DOHH2 (cell line): ENCODE results near the gene ST3GAL4.
"Not testable (repeated sequence)": the region's sequence is repeated elsewhere in the genome, so short reads cannot be mapped to it uniquely, and the experiment has no call there.

ENCODE experiments used
- H3F3A ChIP-seq: fragments of 200-600 bp; sonication (generic), shearing (Covaris generic); 2 replicates; pipeline ENCODE4 v1.6.0; 2016; ENCODE audit warnings: antibody characterized with exemption, mild to moderate bottlenecking; ENCODE audit not compliant: control insufficient read depth, insufficient read depth
- H3K27ac ChIP-seq: fragments of 200-600 bp; sonication (generic); 2 replicates; pipeline ENCODE4 v1.5.1; 2014; ENCODE audit warnings: low read depth, mild to moderate bottlenecking, low read length, moderate library complexity
- H3K27me3 ChIP-seq: fragments of 200-600 bp; sonication (generic); 2 replicates; pipeline ENCODE4 v1.6.1; 2014; ENCODE audit warnings: mild to moderate bottlenecking, low read length, mixed read lengths; ENCODE audit not compliant: control insufficient read depth
- H3K36me3 ChIP-seq: fragments of 200-600 bp; sonication (generic); 2 replicates; pipeline ENCODE4 v1.6.1; 2014; ENCODE audit warnings: mild to moderate bottlenecking, low read length, moderate library complexity, mixed read lengths; ENCODE audit not compliant: control insufficient read depth
- H3K4me1 ChIP-seq: fragments of 200-600 bp; sonication (generic); 2 replicates; pipeline ENCODE4 v1.6.1; 2014; ENCODE audit warnings: mild to moderate bottlenecking, low read length, mixed read lengths; ENCODE audit not compliant: control insufficient read depth
- H3K4me2 ChIP-seq: fragments of 200-600 bp; sonication (generic); 2 replicates; pipeline ENCODE4 v1.6.0; 2014; ENCODE audit warnings: mild to moderate bottlenecking, low read length, moderate library complexity
- H3K4me3 ChIP-seq: fragments of 200-600 bp; sonication (generic); 2 replicates; pipeline ENCODE4 v1.5.1; 2014; ENCODE audit warnings: mild to moderate bottlenecking, low read length, mixed read lengths
- H3K79me2 ChIP-seq: fragments of 200-600 bp; sonication (generic); 2 replicates; pipeline ENCODE4 v1.6.1; 2014; ENCODE audit warnings: mild to moderate bottlenecking, low read length, mixed read lengths; ENCODE audit not compliant: control insufficient read depth
- H3K9me2 ChIP-seq: fragments of 200-600 bp; sonication (generic); replicated peaks from 2 replicates; pipeline ENCODE4 v1.6.1; 2014; ENCODE audit warnings: mild to moderate bottlenecking, low read length, mixed read lengths; ENCODE audit not compliant: control insufficient read depth
- H3K9me3 ChIP-seq: fragments of 200-600 bp; sonication (generic); 2 replicates; pipeline ENCODE4 v1.6.1; 2014; ENCODE audit warnings: antibody characterized with exemption, low read length, mixed read lengths; ENCODE audit not compliant: control insufficient read depth, insufficient read depth
- H4K20me1 ChIP-seq: fragments of 200-600 bp; sonication (generic); 2 replicates; pipeline ENCODE4 v1.6.0; 2014; ENCODE audit warnings: low read depth, mild to moderate bottlenecking, antibody characterized with exemption, low read length, moderate library complexity; ENCODE audit not compliant: control insufficient read depth, insufficient read depth
- EZH2phosphoT487 ChIP-seq: fragments of 200-600 bp; sonication (generic); IDR thresholded peaks from 2 replicates; pipeline ENCODE4 v1.6.1; 2017; ENCODE audit warnings: borderline replicate concordance, mild to moderate bottlenecking, antibody characterized with exemption, low read length, moderate library complexity, mixed read lengths
- TF ChIP-seq, protein P1 (sequence below): fragments of 200-600 bp; sonication (generic); IDR thresholded peaks from one replicate; pipeline ENCODE4 v1.5.1; 2014; ENCODE audit warnings: antibody characterized with exemption, mild to moderate bottlenecking, low read depth, low read length; ENCODE audit not compliant: poor library complexity, severe bottlenecking

The ST3GAL4 gene

DNA sequence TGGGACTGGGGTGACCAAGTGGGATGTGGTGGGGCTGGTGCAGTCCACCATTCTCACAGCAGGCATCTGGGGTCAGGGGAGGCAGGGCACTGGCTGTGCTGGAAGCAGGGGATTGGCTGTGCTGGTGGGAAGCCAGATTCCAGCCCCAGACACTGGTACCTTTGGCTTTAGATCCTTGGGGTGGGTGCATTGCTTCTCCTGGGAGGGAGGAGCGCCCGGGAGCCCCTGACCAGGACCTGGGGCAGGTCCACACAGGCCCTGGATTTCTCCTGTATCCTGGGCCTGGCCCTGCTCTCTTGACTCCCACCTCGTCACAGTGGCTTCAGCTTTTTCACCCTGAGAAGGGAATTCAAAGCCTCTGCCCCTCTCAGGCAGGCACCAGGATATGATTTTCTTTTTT, 38.5 kb downstream of the ST3GAL4 start:
- Histone ChIP-seq H3K36me3 (no peaks in the 10 kb centered on the region), H3K4me1 (peaks cover 8% of the 10 kb centered on the region)

DNA sequence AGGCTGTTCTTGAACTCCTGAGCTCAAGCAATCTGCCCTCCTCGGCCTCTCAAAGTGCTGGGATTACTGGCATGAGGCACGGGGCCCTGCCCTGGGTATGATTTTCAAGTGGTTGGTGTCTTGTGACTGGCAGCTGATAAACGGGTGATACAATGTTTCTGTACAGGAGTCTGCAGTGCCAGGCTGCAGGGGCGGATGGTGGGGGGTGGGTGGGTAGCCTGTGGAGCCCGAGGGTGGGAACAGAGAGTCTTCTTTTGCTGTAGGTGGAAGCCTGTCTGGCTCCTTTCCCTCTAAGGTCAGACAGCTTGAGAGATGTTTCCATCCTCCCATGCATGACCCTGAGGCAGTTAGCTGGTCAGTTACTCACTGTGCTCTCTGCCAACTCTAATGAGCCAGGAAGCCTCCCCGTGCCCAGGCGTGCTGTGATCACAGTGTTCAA, 39.2 kb downstream of the ST3GAL4 start:
- not testable (repeated sequence) for H3F3A ChIP-seq, H3K27ac ChIP-seq, H3K9me2 ChIP-seq, H3K9me3 ChIP-seq, H3K79me2 ChIP-seq, H3K27me3 ChIP-seq, H3K4me2 ChIP-seq, H3K36me3 ChIP-seq, H4K20me1 ChIP-seq, H3K4me3 ChIP-seq, H3K4me1 ChIP-seq

More for the DNA sequence above, 38.5 kb downstream of the ST3GAL4 start:
- Histone ChIP-seq H3F3A (no peaks in the 10 kb centered on the region), H3K27me3 (no peaks in the 10 kb centered on the region), H3K9me3 (no peaks in the 10 kb centered on the region), H3K4me2 (no peak overlapping the region), H3K79me2 (no peaks in the 10 kb centered on the region), H4K20me1 (no peaks in the 10 kb centered on the region), H3K4me3 (no peak overlapping the region), H3K9me2 (no peaks in the 10 kb centered on the region), H3K27ac (no peak overlapping the region)
- no peak for TF ChIP-seq EZH2phosphoT487
- TF ChIP-seq, protein P1, sequence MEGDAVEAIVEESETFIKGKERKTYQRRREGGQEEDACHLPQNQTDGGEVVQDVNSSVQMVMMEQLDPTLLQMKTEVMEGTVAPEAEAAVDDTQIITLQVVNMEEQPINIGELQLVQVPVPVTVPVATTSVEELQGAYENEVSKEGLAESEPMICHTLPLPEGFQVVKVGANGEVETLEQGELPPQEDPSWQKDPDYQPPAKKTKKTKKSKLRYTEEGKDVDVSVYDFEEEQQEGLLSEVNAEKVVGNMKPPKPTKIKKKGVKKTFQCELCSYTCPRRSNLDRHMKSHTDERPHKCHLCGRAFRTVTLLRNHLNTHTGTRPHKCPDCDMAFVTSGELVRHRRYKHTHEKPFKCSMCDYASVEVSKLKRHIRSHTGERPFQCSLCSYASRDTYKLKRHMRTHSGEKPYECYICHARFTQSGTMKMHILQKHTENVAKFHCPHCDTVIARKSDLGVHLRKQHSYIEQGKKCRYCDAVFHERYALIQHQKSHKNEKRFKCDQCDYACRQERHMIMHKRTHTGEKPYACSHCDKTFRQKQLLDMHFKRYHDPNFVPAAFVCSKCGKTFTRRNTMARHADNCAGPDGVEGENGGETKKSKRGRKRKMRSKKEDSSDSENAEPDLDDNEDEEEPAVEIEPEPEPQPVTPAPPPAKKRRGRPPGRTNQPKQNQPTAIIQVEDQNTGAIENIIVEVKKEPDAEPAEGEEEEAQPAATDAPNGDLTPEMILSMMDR: no peak

DNA sequence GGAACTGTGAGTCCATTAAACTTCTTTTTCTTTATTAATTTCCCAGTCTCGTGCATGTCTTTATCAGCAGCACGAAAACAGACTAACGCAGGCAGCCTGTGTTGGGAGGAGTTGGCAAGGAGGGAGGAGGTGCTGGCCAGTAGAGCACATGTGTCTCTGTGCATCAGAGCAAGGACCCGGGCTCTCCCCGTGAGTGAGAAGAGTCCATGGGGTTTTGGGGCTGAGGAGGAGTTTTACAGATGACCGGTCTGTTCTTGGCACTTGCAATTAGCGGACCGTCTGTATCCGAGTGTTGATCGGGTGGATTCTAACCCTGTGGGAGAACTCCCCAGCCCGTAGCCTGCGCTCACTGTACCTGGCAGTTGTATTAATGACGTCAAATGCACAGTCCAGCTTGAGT, 40.3 kb downstream of the ST3GAL4 start:
- not testable (repeated sequence) for H3K79me2 ChIP-seq

DNA sequence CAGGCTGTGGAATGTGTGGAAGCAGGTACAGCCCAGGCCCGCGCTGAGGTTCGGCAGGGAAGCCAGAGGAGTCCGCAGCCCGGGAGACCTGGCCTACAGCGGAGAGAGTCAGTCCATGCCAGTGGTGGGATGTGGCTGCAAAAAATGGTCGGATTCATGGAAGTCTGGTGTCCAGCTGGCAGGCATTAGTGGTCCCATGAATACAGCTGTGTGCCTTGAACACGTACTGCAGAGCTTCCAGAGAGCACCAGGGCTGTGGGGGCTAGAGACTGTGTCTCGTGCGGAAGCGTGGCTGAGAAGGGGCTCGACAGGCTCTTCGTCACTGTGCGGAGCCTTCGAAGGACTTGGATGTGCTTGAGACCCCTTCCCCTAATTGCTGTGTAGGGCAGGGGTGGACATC, 40.8 kb downstream of the ST3GAL4 start:
- H3K9me3 ChIP-seq, H3K27me3 ChIP-seq, H3K27ac ChIP-seq, H3K36me3 ChIP-seq, H3F3A ChIP-seq, H3K79me2 ChIP-seq, H3K4me2 ChIP-seq, H3K4me3 ChIP-seq, H3K4me1 ChIP-seq, H4K20me1 ChIP-seq, H3K9me2 ChIP-seq: not testable (repeated sequence)

More for the DNA sequence above, 40.3 kb downstream of the ST3GAL4 start:
- not testable (repeated sequence) for H3K9me2 ChIP-seq, H3K4me2 ChIP-seq, H4K20me1 ChIP-seq, H3F3A ChIP-seq, H3K9me3 ChIP-seq, H3K4me1 ChIP-seq, H3K36me3 ChIP-seq, H3K27me3 ChIP-seq, H3K27ac ChIP-seq, H3K4me3 ChIP-seq

DNA sequence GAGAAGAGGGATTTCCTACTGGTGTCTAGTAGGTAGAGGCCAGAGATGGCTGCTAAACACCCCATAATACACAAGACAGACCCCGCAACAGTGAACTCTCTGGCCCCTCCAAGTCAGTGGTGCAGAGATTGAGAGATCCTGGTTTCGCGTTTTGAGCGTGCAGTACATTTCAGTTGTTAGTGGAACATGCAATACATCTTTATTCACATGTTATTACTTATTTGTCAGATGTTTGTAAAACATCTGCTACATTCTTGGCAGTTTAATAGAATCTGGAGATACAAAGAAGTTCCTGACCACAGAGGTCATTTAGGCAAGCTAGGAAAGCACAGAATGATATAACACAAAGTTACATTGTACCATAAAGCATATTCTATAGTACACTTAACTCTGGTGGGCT, 41.5 kb downstream of the ST3GAL4 start:
- TF ChIP-seq, protein P1: no peak
- TF ChIP-seq EZH2phosphoT487: no peak

More for the DNA sequence above, 41.5 kb downstream of the ST3GAL4 start:
- H3K9me3 ChIP-seq: no peaks in the 10 kb centered on the region
- H3K4me3 ChIP-seq: no peak overlapping the region
- no peaks in the 10 kb centered on the region for H3K36me3 ChIP-seq
- no peaks in the 10 kb centered on the region for H3K79me2 ChIP-seq
- no peaks in the 10 kb centered on the region for H4K20me1 ChIP-seq
- no peaks in the 10 kb centered on the region for H3K27me3 ChIP-seq
- no peak overlapping the region for H3K4me2 ChIP-seq
- no peaks in the 10 kb centered on the region for H3F3A ChIP-seq
- H3K27ac ChIP-seq: no peak overlapping the region
- no peaks in the 10 kb centered on the region for H3K9me2 ChIP-seq
- H3K4me1 ChIP-seq: peaks cover 7% of the 10 kb centered on the region
